ENCODE data around the gene TCFL5.

TCFL5 gene

GRCh38 chr20:62835931-62836861 is 25.4 kb downstream of the TCFL5 start:
- no peak for DNase-seq (ENCODE audit: low read depth, low spot score)

GRCh38 chr20:62834967-62835730 is 26.5 kb downstream of the TCFL5 start:
- DNase-seq (ENCODE audit: low read depth, low spot score), result no peak

- DNase-seq (ENCODE audit: low read depth, low spot score), result no peak
Measured at GRCh38 chr20:62832951-62833391, 28.7 kb downstream of the TCFL5 start.

GRCh38 chr20:62832212-62832922 is 29.3 kb downstream of the TCFL5 start:
- no peak for DNase-seq (ENCODE audit: low read depth, low spot score)

- no peak for DNase-seq (ENCODE audit: low read depth, low spot score)
Measured at GRCh38 chr20:62831854-62832211, 29.8 kb downstream of the TCFL5 start.

GRCh38 chr20:62831361-62831788 is 30.2 kb downstream of the TCFL5 start:
- DNase-seq (ENCODE audit: low read depth, low spot score), result no peak

- DNase-seq (ENCODE audit: low read depth, low spot score), result no peak
Measured at GRCh38 chr20:62830821-62831220, 30.8 kb downstream of the TCFL5 start.

GRCh38 chr20:62830251-62830650 is 31.4 kb downstream of the TCFL5 start:
- no peak for DNase-seq (ENCODE audit: low read depth, low spot score)

GRCh38 chr20:62829231-62830230 is 32.1 kb downstream of the TCFL5 start:
- no peak for DNase-seq (ENCODE audit: low read depth, low spot score)

- no peak for DNase-seq (ENCODE audit: low read depth, low spot score)
Measured at GRCh38 chr20:62828511-62829230, 33.0 kb downstream of the TCFL5 start.

GRCh38 chr20:62828051-62828450 is 33.6 kb downstream of the TCFL5 start:
- no peak for DNase-seq (ENCODE audit: low read depth, low spot score)

- DNase-seq (ENCODE audit: low read depth, low spot score), result no peak
Measured at GRCh38 chr20:62827311-62828038, 34.1 kb downstream of the TCFL5 start.

GRCh38 chr20:62826646-62827310 is 34.8 kb downstream of the TCFL5 start:
- DNase-seq (ENCODE audit: low read depth, low spot score), result no peak

- no peak for DNase-seq (ENCODE audit: low read depth, low spot score)
Measured at GRCh38 chr20:62825986-62826645, 35.5 kb downstream of the TCFL5 start.

- no peak for DNase-seq (ENCODE audit: low read depth, low spot score)
Measured at GRCh38 chr20:62825333-62825985, 36.2 kb downstream of the TCFL5 start.

GRCh38 chr20:62824476-62825332 is 36.9 kb downstream of the TCFL5 start:
- no peak for DNase-seq (ENCODE audit: low read depth, low spot score)

Data from iPS DF 19.7 (cell line).